OCI-LY3 (cell line): Measurements from ENCODE around the gene SELENOS.
"Not testable (repeated sequence)": the region's sequence is repeated elsewhere in the genome, so short reads cannot be mapped to it uniquely, and the experiment has no call there.

Source experiments
- H2AFZ ChIP-seq: fragments of 200-600, 300-600 bp; shearing (Covaris generic); 2 replicates; pipeline ENCODE4 v1.6.0; 2014; ENCODE audit warnings: antibody characterized with exemption, low read depth, low read length
- H3K27ac ChIP-seq: fragments of 200-600, 300-600 bp; sonication (generic); 2 replicates; pipeline ENCODE4 v1.5.1; 2014; ENCODE audit warnings: mild to moderate bottlenecking, low read length, moderate library complexity, mixed read lengths
- H3K27me3 ChIP-seq: fragments of 200-600, 300-600 bp; sonication (generic); 2 replicates; pipeline ENCODE4 v1.6.1; 2014; ENCODE audit warnings: low read depth, low read length, mixed read lengths
- H3K36me3 ChIP-seq: fragments of 200-600, 300-600 bp; sonication (generic); replicated peaks from 2 replicates; pipeline ENCODE3; 2014; ENCODE audit warnings: low read depth, low read length, mixed read lengths
- H3K4me1 ChIP-seq: fragments of 300-600, 200-600 bp; sonication (generic); 2 replicates; pipeline ENCODE4 v1.6.1; 2014; ENCODE audit warnings: low read length, mixed read lengths
- H3K4me2 ChIP-seq: fragments of 200-600, 300-600 bp; sonication (generic); 2 replicates; pipeline ENCODE4 v1.6.1; 2014; ENCODE audit warnings: low read length, mixed read lengths
- H3K4me3 ChIP-seq: fragments of 300-600, 200-600 bp; sonication (generic); 2 replicates; pipeline ENCODE4 v1.5.1; 2014; ENCODE audit warnings: antibody characterized with exemption, mild to moderate bottlenecking, low read length, moderate library complexity
- H3K79me2 ChIP-seq: fragments of 300-600, 200-600 bp; shearing (Covaris generic); 2 replicates; pipeline ENCODE4 v1.6.1; 2014; ENCODE audit warnings: mild to moderate bottlenecking, low read length, mixed read lengths
- H3K9ac ChIP-seq: fragments of 300-600, 200-600 bp; shearing (Covaris generic); 2 replicates; pipeline ENCODE4 v1.6.0; 2014; ENCODE audit warnings: mild to moderate bottlenecking, low read length, moderate library complexity
- H3K9me3 ChIP-seq: fragments of 200-600, 300-600 bp; shearing (Covaris generic); 2 replicates; pipeline ENCODE4 v1.6.1; 2014; ENCODE audit warnings: low read length, mixed read lengths; ENCODE audit not compliant: insufficient read depth
- H4K20me1 ChIP-seq: fragments of 200-600, 300-600 bp; sonication (generic); 2 replicates; pipeline ENCODE4 v1.6.1; 2016; ENCODE audit warnings: low read length, mixed read lengths; ENCODE audit not compliant: insufficient read depth
- EZH2phosphoT487 ChIP-seq: fragments of 200-600 bp; shearing (Covaris generic); IDR thresholded peaks from 2 replicates; pipeline ENCODE4 v1.6.1; 2018; ENCODE audit warnings: antibody characterized with exemption, mixed run types, low read depth
- TF ChIP-seq, protein P1 (sequence below): fragments of 200-600, 300-600 bp; sonication (generic); IDR thresholded peaks from 2 replicates; pipeline ENCODE4 v1.5.1; 2014; ENCODE audit warnings: antibody characterized with exemption, low read length, low read depth

The SELENOS gene

DNA sequence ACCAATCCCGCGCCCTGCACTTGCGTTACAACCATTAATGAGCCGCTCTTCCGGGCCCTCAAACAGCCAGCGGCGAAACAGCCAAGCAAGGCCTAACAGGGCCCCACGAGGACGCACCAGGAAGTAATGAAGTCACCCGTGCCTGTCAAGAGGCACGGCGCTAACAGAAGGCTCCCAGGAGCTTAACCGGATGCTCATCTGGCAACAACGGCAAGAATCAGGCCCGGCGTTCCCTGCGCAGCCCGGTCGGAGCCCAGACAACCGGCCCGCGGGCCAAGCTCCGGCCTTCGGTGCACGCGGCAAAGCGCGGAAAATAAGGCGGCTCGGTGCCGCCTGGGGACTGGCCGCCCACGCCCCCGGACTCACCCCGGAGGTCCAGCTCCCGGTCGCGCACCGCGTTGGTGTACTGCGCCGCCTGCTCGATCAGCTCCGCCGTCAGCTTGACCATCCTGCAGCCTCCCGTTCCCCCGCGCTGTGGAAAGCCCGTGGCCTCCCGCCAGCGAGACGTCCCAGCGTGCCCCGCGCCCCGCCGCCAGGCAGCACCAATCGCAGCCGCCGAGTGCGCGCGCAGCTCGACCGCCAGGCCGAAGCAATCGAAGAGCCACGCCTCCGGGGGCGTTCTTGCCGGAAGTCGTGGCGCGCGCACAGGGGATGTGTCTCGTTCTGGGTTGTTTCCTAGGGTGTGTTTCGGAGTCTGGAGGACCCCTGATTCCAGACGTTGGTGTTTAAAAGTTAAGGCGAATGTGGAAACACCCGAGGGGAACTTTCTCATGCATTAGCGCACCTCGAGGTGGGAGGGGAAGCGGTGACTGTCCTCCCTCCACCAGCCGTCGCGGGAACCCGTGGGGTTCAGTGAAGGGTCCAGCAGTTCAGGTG, 17.7 kb upstream of the SELENOS start, which contains the start of gene SNRPA1:
TSS of gene SNRPA1 (minus strand) at position 518 of the 876 bp plus-strand sequence. CDS start at position 448, 70 bp downstream.
- TF ChIP-seq, protein P1, sequence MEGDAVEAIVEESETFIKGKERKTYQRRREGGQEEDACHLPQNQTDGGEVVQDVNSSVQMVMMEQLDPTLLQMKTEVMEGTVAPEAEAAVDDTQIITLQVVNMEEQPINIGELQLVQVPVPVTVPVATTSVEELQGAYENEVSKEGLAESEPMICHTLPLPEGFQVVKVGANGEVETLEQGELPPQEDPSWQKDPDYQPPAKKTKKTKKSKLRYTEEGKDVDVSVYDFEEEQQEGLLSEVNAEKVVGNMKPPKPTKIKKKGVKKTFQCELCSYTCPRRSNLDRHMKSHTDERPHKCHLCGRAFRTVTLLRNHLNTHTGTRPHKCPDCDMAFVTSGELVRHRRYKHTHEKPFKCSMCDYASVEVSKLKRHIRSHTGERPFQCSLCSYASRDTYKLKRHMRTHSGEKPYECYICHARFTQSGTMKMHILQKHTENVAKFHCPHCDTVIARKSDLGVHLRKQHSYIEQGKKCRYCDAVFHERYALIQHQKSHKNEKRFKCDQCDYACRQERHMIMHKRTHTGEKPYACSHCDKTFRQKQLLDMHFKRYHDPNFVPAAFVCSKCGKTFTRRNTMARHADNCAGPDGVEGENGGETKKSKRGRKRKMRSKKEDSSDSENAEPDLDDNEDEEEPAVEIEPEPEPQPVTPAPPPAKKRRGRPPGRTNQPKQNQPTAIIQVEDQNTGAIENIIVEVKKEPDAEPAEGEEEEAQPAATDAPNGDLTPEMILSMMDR, result no peak
- no peak for TF ChIP-seq EZH2phosphoT487
- Histone ChIP-seq H3K4me3 (peak within 1 kb of the TSS; percentile 98), H4K20me1 (peaks cover 37% of the 10 kb centered on the region), H3K4me1 (peaks cover 18% of the 10 kb centered on the region), H3K79me2 (peaks cover 51% of the 10 kb centered on the region), H2AFZ (peak within 1 kb of the TSS; percentile 71), H3K9me3 (no peaks in the 10 kb centered on the region), H3K27me3 (no peaks in the 10 kb centered on the region), H3K4me2 (peak within 1 kb of the TSS; percentile 87), H3K9ac (peak within 1 kb of the TSS; percentile 97), H3K36me3 (peaks cover 24% of the 10 kb centered on the region), H3K27ac (peak within 1 kb of the TSS; percentile 84)

DNA sequence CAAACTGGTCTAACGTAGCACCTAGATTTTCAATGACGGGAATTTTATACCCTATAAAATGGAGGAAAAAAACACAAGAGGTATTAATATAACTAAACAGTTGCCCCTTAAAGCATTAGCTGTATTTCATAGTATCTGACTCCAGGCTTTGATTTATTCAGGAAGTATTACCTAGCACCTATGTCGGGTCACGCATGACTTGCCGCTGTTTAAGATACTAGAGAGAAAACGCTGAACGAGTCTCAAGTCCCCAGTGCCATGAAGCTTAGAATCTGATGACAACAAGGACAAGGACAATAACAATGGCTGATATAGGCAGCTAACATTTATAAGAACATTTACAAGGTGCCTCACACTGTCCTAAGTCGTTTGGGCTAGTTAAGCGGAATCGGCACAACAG, 15.8 kb upstream of the SELENOS start:
- Histone ChIP-seq H3K4me2 (peak overlapping the region; percentile 87), H4K20me1 (peaks cover 52% of the 10 kb centered on the region), H3K27me3 (no peaks in the 10 kb centered on the region), H3K4me1 (peaks cover 18% of the 10 kb centered on the region), H3K9ac (peak overlapping the region; percentile 97), H2AFZ (no peak overlapping the region), H3K79me2 (peaks cover 70% of the 10 kb centered on the region), H3K9me3 (no peaks in the 10 kb centered on the region), H3K4me3 (peak overlapping the region; percentile 98), H3K27ac (peak overlapping the region; percentile 84), H3K36me3 (peaks cover 33% of the 10 kb centered on the region)
- TF ChIP-seq, protein P1, result no peak
- TF ChIP-seq EZH2phosphoT487, result no peak

DNA sequence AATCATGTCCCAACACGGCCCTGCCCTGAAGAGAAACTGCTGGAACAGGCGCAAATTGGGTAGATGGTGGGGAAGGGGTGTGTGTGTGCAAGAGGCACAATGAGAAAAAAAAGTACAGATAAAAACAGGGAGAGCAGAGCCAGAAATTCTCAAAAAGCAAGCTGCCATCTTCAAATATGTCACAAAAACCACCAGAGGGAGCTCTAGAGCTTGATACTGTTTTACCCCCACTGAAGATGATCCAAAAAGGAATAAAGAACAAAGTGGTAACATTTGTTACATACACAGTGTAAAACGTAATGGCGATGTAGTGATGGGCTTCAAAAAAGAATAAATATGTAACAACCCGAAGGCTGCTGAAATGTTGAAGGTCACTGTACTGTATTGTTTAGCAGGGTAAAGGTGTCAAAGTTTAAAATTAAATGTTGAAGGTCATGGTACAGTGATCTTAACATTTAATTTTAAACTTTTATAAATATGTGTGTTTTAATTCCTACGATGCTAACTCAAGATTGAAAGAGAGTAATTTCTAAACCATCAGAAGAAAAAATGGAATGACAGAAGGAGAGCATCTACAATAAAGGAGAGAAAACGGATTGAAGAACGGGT, 11.7 kb upstream of the SELENOS start:
- Histone ChIP-seq H3K27ac (no peak overlapping the region), H3K79me2 (peaks cover 85% of the 10 kb centered on the region), H3K36me3 (peaks cover 68% of the 10 kb centered on the region), H3K4me2 (no peak overlapping the region), H3K4me3 (no peak overlapping the region), H3K4me1 (peaks cover 22% of the 10 kb centered on the region), H3K27me3 (no peaks in the 10 kb centered on the region), H3K9ac (no peak overlapping the region), H2AFZ (no peak overlapping the region), H4K20me1 (peaks cover 66% of the 10 kb centered on the region), H3K9me3 (no peaks in the 10 kb centered on the region)
- no peak for TF ChIP-seq EZH2phosphoT487
- TF ChIP-seq, protein P1, result peak; percentile 82

DNA sequence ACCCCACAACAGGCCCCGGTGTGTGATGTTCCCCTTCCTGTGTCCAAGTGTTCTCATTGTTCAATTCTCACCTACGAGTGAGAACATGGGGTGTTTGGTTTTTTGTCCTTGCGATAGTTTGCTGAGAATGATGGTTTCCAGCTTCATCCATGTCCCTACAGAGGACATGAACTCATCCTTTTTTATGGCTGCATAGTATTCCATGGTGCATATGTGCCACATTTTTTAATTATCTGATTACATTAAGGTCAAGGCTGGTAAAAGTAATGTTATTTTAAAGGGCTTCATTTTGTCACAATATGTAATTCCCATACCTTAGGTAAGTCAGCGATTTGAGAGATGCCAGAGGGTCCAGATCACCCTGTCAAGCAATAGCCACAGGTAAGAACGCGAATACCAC, 10.1 kb upstream of the SELENOS start:
- H3K27me3 ChIP-seq, H3K9me3 ChIP-seq, H2AFZ ChIP-seq, H3K9ac ChIP-seq, H3K4me2 ChIP-seq, H3K4me3 ChIP-seq, H3K27ac ChIP-seq: not testable (repeated sequence)
- Histone ChIP-seq H4K20me1 (peaks cover 52% of the 10 kb centered on the region), H3K4me1 (peaks cover 21% of the 10 kb centered on the region), H3K36me3 (peaks cover 72% of the 10 kb centered on the region), H3K79me2 (peaks cover 70% of the 10 kb centered on the region)
